Testis (tissue), 2 donors: ENCODE measurements around the gene UBE2H.

Experiments
- POLR2A ChIP-seq: fragments of 450-650 bp; IDR thresholded peaks from one replicate; pipeline ENCODE4 v1.6.1; 2017; ENCODE audit warnings: antibody characterized with exemption, mild to moderate bottlenecking, moderate library complexity
- TF ChIP-seq, protein P1 (sequence below), 3 experiments: fragments of 450-650 bp in 2 of 3; fragments of 200-600 bp in 1 of 3; sonication (generic) in 1 of 3; IDR thresholded peaks; one replicate each; pipeline ENCODE4 v1.5.1; 2016 to 2019; ENCODE audit warnings: antibody characterized with exemption in 3 of 3, mild to moderate bottlenecking in 2 of 3, moderate library complexity in 1 of 3

DNA sequence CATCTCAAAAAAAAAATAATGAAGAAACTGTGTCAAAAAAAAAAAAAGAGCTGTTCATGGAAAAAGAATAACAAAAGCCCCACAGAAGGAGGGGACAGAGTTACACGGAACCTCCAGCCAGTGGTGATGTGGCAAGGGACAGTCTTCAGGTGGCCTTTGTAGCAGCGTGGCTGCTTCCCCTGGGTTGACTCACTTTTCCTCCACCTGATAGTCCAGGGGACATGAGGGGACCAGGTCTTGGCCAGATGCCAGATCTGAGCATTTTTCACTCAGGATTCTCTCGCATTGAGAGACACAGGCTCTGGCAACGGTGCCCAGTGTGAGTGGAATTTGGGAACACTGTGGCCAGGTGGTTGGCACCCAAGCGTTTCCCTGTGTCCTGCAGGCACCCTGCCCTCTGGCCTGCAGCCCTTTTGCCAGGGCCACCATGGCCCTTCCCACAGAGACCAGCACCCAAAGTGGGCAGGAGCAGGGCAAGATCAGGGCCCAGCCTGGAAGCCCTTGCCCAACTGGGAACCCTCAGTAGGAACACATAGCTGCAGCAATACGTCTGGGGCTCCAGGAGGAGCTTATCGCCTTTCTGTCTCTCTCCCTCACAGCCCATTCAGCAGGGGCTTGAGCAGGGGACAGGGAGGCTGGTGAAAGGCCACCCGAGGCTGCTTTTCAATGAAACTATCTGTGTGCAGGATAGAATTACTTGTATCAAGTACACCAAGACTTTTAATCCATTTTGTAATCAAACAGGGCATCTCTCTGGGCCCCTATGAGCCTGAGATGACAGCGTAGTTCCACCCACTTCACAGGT is 159.1 kb downstream of the UBE2H start:
- TF ChIP-seq POLR2A = no peak
- TF ChIP-seq, protein P1, sequence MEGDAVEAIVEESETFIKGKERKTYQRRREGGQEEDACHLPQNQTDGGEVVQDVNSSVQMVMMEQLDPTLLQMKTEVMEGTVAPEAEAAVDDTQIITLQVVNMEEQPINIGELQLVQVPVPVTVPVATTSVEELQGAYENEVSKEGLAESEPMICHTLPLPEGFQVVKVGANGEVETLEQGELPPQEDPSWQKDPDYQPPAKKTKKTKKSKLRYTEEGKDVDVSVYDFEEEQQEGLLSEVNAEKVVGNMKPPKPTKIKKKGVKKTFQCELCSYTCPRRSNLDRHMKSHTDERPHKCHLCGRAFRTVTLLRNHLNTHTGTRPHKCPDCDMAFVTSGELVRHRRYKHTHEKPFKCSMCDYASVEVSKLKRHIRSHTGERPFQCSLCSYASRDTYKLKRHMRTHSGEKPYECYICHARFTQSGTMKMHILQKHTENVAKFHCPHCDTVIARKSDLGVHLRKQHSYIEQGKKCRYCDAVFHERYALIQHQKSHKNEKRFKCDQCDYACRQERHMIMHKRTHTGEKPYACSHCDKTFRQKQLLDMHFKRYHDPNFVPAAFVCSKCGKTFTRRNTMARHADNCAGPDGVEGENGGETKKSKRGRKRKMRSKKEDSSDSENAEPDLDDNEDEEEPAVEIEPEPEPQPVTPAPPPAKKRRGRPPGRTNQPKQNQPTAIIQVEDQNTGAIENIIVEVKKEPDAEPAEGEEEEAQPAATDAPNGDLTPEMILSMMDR (IDR thresholded peaks at IDR 0.05) = no peak
